Measurements from ENCODE around the gene MED25. TPM values are rescaled to one million over a fixed set of nuclear protein-coding genes. Genes with fewer than 3 reads are reported as not detected.

Gene MED25
- total RNA-seq, 1 experiment from 2014 or later, result 81.2 TPM

DNA sequence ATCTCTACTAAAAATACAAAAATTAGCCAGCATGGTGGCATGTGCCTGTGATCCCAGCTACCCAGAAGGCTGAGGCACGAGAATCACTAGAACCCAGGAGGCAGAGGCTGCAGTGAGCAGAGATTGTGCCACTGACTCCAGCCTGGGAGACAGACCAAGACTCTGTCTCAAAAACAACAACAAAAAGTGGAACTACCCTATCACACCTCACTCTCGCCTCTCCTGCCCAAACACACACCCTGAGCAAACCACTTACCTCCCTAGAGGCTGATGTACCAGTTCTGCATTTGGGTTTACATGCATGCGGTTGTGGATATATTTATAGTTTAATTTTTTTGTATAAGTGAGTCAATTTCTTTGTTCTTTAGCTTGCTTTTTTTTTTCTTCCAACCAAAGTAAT is 25.2 kb downstream of the MED25 start (continued):
- TF ChIP-seq, protein P1, sequence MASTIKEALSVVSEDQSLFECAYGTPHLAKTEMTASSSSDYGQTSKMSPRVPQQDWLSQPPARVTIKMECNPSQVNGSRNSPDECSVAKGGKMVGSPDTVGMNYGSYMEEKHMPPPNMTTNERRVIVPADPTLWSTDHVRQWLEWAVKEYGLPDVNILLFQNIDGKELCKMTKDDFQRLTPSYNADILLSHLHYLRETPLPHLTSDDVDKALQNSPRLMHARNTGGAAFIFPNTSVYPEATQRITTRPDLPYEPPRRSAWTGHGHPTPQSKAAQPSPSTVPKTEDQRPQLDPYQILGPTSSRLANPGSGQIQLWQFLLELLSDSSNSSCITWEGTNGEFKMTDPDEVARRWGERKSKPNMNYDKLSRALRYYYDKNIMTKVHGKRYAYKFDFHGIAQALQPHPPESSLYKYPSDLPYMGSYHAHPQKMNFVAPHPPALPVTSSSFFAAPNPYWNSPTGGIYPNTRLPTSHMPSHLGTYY (CRISPR knock-in tag; IDR thresholded peaks at IDR 0.05), result no peak
- no peak for TF ChIP-seq JUN (CRISPR knock-in tag; IDR thresholded peaks at IDR 0.05)
- TF ChIP-seq JAZF1 (CRISPR knock-in tag; IDR thresholded peaks at IDR 0.05), result no peak
- no peak for TF ChIP-seq PRRX2 (CRISPR knock-in tag; IDR thresholded peaks at IDR 0.05)
- no peak for TF ChIP-seq GTF2I (CRISPR knock-in tag; conservative IDR thresholded peaks at IDR 0.05)
- no peak for TF ChIP-seq NFE2L1 (CRISPR knock-in tag; IDR thresholded peaks at IDR 0.05)

DNA sequence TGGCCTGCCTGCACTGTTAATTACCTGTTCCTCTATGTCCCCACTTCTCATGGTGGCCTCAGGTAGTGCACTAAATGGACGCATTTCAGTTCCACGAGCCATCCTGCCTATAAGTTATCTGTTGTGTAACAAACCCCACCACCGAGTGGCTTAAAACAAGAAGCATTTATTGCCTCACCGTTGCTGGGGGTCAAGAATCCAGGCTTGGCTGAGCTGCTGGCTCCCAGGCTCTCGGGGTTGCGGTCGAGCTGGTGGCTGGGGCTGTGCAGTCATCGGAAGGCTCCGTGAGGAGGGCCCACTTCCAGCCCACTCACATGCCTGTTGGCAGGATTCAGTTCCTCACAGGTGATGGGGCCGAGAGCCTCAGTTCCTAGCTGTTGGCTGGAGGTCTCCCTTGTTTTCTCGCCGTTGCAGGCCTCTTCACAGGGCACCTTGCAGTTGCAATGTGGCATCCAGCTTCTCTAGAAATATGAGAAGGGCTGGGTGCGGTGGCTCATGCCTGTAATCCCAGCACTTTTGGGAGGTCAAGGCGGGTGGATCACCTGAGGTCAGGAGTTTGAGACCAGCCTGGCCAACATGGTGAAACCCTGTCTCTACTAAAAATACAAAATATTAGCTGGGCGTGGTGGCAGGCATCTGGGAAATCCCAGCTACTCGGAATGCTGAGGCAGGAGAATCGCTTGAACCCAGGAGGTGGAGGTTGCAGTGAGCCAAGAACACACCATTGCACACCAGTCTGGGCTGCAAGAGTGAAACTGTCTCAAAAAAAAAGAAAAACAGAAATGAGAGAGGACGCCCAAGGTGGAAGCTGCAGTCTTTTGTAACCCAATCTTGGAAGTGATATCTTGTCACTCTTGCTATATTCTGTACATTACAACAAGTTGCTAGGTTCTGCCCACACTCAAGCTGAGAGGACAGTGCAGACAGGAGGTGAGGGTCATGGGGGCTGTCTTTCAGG is 26.3 kb downstream of the MED25 start:
- H3K9me3 Mint-ChIP-seq, result peaks cover 10% of the 10 kb centered on the region
- ChIA-PET CTCF (interaction anchor here (0.6 to 1.9 kb wide), 7 partner anchors 14 to 127 kb away, joined by 3 to 9 read pairs (median 3); partner anchors contain the start of gene AP2A1), POLR2A (no interaction called here)
- H3K4me1 Mint-ChIP-seq, result peaks cover 3% of the 10 kb centered on the region; the same call in 1 of the 2 replicates
- DNase-seq (ENCODE audit: low spot score) (no peak), ATAC-seq (no peak)
- H3K36me3 Mint-ChIP-seq, result peaks cover 18% of the 10 kb centered on the region
- H3K4me3 Mint-ChIP-seq, result no peak overlapping the region
- no peaks in the 10 kb centered on the region; the same call in 1 of the 2 replicates for H3K27me3 Mint-ChIP-seq (ENCODE audit: low read depth)
- no peak overlapping the region for H3K27ac Mint-ChIP-seq
- TF ChIP-seq GRHL2 (CRISPR knock-in tag; IDR thresholded peaks at IDR 0.05; ENCODE audit: insufficient replicate concordance, severe bottlenecking), result no peak
- TF ChIP-seq, protein P2, sequence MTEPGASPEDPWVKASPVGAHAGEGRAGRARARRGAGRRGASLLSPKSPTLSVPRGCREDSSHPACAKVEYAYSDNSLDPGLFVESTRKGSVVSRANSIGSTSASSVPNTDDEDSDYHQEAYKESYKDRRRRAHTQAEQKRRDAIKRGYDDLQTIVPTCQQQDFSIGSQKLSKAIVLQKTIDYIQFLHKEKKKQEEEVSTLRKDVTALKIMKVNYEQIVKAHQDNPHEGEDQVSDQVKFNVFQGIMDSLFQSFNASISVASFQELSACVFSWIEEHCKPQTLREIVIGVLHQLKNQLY (CRISPR knock-in tag; IDR thresholded peaks at IDR 0.05), result no peak
- no peak for TF ChIP-seq NFYB (CRISPR knock-in tag; conservative IDR thresholded peaks at IDR 0.05; ENCODE audit: low read depth)
- TF ChIP-seq, protein P1 (CRISPR knock-in tag; IDR thresholded peaks at IDR 0.05), result no peak
- no peak for TF ChIP-seq ZNF423 (CRISPR knock-in tag; IDR thresholded peaks at IDR 0.05)
- TF ChIP-seq ZNF138 (CRISPR knock-in tag; conservative IDR thresholded peaks at IDR 0.05), result no peak
- TF ChIP-seq, protein P3, sequence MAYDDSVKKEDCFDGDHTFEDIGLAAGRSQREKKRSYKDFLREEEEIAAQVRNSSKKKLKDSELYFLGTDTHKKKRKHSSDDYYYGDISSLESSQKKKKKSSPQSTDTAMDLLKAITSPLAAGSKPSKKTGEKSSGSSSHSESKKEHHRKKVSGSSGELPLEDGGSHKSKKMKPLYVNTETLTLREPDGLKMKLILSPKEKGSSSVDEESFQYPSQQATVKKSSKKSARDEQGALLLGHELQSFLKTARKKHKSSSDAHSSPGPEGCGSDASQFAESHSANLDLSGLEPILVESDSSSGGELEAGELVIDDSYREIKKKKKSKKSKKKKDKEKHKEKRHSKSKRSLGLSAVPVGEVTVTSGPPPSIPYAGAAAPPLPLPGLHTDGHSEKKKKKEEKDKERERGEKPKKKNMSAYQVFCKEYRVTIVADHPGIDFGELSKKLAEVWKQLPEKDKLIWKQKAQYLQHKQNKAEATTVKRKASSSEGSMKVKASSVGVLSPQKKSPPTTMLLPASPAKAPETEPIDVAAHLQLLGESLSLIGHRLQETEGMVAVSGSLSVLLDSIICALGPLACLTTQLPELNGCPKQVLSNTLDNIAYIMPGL (CRISPR knock-in tag; IDR thresholded peaks at IDR 0.05), result no peak
- TF ChIP-seq, protein P4, sequence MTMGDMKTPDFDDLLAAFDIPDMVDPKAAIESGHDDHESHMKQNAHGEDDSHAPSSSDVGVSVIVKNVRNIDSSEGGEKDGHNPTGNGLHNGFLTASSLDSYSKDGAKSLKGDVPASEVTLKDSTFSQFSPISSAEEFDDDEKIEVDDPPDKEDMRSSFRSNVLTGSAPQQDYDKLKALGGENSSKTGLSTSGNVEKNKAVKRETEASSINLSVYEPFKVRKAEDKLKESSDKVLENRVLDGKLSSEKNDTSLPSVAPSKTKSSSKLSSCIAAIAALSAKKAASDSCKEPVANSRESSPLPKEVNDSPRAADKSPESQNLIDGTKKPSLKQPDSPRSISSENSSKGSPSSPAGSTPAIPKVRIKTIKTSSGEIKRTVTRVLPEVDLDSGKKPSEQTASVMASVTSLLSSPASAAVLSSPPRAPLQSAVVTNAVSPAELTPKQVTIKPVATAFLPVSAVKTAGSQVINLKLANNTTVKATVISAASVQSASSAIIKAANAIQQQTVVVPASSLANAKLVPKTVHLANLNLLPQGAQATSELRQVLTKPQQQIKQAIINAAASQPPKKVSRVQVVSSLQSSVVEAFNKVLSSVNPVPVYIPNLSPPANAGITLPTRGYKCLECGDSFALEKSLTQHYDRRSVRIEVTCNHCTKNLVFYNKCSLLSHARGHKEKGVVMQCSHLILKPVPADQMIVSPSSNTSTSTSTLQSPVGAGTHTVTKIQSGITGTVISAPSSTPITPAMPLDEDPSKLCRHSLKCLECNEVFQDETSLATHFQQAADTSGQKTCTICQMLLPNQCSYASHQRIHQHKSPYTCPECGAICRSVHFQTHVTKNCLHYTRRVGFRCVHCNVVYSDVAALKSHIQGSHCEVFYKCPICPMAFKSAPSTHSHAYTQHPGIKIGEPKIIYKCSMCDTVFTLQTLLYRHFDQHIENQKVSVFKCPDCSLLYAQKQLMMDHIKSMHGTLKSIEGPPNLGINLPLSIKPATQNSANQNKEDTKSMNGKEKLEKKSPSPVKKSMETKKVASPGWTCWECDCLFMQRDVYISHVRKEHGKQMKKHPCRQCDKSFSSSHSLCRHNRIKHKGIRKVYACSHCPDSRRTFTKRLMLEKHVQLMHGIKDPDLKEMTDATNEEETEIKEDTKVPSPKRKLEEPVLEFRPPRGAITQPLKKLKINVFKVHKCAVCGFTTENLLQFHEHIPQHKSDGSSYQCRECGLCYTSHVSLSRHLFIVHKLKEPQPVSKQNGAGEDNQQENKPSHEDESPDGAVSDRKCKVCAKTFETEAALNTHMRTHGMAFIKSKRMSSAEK (CRISPR knock-in tag; IDR thresholded peaks at IDR 0.05; ENCODE audit: borderline replicate concordance), result no peak
- TF ChIP-seq, protein P5, sequence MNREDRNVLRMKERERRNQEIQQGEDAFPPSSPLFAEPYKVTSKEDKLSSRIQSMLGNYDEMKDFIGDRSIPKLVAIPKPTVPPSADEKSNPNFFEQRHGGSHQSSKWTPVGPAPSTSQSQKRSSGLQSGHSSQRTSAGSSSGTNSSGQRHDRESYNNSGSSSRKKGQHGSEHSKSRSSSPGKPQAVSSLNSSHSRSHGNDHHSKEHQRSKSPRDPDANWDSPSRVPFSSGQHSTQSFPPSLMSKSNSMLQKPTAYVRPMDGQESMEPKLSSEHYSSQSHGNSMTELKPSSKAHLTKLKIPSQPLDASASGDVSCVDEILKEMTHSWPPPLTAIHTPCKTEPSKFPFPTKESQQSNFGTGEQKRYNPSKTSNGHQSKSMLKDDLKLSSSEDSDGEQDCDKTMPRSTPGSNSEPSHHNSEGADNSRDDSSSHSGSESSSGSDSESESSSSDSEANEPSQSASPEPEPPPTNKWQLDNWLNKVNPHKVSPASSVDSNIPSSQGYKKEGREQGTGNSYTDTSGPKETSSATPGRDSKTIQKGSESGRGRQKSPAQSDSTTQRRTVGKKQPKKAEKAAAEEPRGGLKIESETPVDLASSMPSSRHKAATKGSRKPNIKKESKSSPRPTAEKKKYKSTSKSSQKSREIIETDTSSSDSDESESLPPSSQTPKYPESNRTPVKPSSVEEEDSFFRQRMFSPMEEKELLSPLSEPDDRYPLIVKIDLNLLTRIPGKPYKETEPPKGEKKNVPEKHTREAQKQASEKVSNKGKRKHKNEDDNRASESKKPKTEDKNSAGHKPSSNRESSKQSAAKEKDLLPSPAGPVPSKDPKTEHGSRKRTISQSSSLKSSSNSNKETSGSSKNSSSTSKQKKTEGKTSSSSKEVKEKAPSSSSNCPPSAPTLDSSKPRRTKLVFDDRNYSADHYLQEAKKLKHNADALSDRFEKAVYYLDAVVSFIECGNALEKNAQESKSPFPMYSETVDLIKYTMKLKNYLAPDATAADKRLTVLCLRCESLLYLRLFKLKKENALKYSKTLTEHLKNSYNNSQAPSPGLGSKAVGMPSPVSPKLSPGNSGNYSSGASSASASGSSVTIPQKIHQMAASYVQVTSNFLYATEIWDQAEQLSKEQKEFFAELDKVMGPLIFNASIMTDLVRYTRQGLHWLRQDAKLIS (CRISPR knock-in tag; IDR thresholded peaks at IDR 0.05; ENCODE audit: borderline replicate concordance), result no peak
- no peak for TF ChIP-seq FOXK1 (CRISPR knock-in tag; IDR thresholded peaks at IDR 0.05)
- TF ChIP-seq, protein P6, sequence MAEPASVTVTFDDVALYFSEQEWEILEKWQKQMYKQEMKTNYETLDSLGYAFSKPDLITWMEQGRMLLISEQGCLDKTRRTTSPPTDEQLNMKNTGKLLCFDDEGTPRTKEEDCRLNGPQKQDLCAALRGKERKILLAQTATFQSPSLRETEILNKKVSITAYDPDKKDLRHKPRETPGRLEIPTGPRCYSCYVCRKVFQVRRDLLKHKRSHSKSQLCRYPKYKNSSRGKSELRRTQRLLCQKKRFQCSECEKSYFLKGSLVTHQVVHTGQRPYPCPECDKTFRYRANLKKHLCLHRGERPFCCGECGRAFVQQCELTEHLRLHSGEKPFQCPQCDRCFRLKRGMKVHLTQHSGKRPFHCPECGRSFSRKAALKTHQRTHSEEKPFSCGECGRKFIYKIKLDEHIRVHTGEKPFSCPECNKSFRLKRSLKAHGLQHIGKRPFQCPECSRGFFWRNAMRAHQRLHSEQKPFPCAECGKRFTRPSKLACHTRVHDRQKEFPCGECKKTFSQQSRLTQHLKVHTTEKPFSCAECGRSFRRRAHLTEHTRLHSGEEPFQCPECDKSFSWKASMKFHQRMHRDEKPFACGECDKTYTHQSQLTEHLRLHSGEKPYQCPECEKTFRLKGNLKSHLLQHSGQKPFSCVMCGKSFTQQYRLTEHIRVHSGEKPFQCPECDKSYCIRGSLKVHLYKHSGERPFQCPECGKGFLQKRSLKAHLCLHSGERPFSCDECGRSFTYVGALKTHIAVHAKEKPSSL (CRISPR knock-in tag; conservative IDR thresholded peaks at IDR 0.05), result no peak
- no peak for TF ChIP-seq SP1 (CRISPR knock-in tag; conservative IDR thresholded peaks at IDR 0.05)
- no peak for TF ChIP-seq CBFB (CRISPR knock-in tag; IDR thresholded peaks at IDR 0.05; ENCODE audit: low read depth)
- no peak for TF ChIP-seq ZNF416 (CRISPR knock-in tag; IDR thresholded peaks at IDR 0.05)

Data from WTC11 (cell line).